Measurements from ENCODE around the gene PIK3CB.

- TF ChIP-seq, protein P1, sequence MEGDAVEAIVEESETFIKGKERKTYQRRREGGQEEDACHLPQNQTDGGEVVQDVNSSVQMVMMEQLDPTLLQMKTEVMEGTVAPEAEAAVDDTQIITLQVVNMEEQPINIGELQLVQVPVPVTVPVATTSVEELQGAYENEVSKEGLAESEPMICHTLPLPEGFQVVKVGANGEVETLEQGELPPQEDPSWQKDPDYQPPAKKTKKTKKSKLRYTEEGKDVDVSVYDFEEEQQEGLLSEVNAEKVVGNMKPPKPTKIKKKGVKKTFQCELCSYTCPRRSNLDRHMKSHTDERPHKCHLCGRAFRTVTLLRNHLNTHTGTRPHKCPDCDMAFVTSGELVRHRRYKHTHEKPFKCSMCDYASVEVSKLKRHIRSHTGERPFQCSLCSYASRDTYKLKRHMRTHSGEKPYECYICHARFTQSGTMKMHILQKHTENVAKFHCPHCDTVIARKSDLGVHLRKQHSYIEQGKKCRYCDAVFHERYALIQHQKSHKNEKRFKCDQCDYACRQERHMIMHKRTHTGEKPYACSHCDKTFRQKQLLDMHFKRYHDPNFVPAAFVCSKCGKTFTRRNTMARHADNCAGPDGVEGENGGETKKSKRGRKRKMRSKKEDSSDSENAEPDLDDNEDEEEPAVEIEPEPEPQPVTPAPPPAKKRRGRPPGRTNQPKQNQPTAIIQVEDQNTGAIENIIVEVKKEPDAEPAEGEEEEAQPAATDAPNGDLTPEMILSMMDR (conservative IDR thresholded peaks at IDR 0.05; ENCODE audit: low read depth, low read length) = no peak
- no peak for TF ChIP-seq EZH2 (IDR thresholded peaks at IDR 0.05; ENCODE audit: low read length, unreplicated experiment)
Observed at GRCh38 chr3:138776961-138777360, 57.8 kb downstream of the PIK3CB start.

All from PC-3 (cell line).